HEK293 (cell line): ENCODE measurements around the gene MPHOSPH9.

Experiments used
- CTCF ChIA-PET: fragments of 350-600 bp; formaldehyde crosslinking; extraction: SDS; loops from one replicate; lab custom pipeline; 2021; ENCODE audit warnings: antibody characterized with exemption; lab: Yijun Ruan, JAX
- POLR2A ChIA-PET: fragments of 300-600 bp; formaldehyde crosslinking; extraction: SDS; loops from one replicate; lab custom pipeline; 2020; ENCODE audit warnings: antibody characterized with exemption, inconsistent platforms; lab: Yijun Ruan, JAX
- H3K27ac ChIP-seq: fragments of 200-500 bp; sonication (Bioruptor generic); 2 replicates; pipeline ENCODE4 v1.5.1; 2014; ENCODE audit warnings: low read depth, low read length, control low read depth, inconsistent platforms; ENCODE audit errors: extremely low read depth
- H3K36me3 ChIP-seq, 2 experiments: fragments of 200-500 bp in 1 of 2; sonication (Bioruptor generic) in 1 of 2; 1 replicate in 1 of 2; 2 replicates in 1 of 2; pipeline ENCODE4 v1.5.1; 2014 to 2017; ENCODE audit warnings: inconsistent platforms in 2 of 2, low read length in 2 of 2; ENCODE audit not compliant: control insufficient read depth in 2 of 2, insufficient read depth in 1 of 2
- H3K4me1 ChIP-seq: fragments of 200-500 bp; sonication (Bioruptor generic); 2 replicates; pipeline ENCODE4 v1.5.1; 2014; ENCODE audit warnings: mild to moderate bottlenecking, low read length, inconsistent platforms; ENCODE audit not compliant: control insufficient read depth, insufficient read depth
- H3K4me3 ChIP-seq: 2 replicates; pipeline ENCODE4 v1.5.1; 2011; ENCODE audit warnings: low read depth, mild to moderate bottlenecking, control low read depth, low read length, moderate library complexity
- H3K9me3 ChIP-seq: fragments of 200-500 bp; sonication (Bioruptor generic); 2 replicates; pipeline ENCODE4 v1.5.1; 2014; ENCODE audit warnings: low read depth, low read length, inconsistent platforms; ENCODE audit not compliant: control insufficient read depth, insufficient read depth
- BCL11A ChIP-seq: fragments of 450-650 bp; formaldehyde crosslinking; IDR thresholded peaks from 2 replicates; pipeline ENCODE4 v1.5.1; 2016; ENCODE audit warnings: low read depth, missing biosample characterization, missing genetic modification characterization
- CTCF ChIP-seq: fragments of 450-650 bp; formaldehyde crosslinking; IDR thresholded peaks from 2 replicates; pipeline ENCODE4 v1.5.1; 2016; ENCODE audit warnings: missing biosample characterization, missing genetic modification characterization
- GFI1B ChIP-seq: fragments of 450-650 bp; formaldehyde crosslinking; IDR thresholded peaks from 2 replicates; pipeline ENCODE4 v1.5.1; 2016; ENCODE audit warnings: missing biosample characterization, missing genetic modification characterization
- HOXC10 ChIP-seq: sonication (generic); formaldehyde crosslinking; IDR thresholded peaks from 2 replicates; pipeline ENCODE4 v1.8.1; 2023; ENCODE audit warnings: mild to moderate bottlenecking, missing genetic modification reagents
- INSM2 ChIP-seq: fragments of 450-650 bp; formaldehyde crosslinking; IDR thresholded peaks from 2 replicates; pipeline ENCODE4 v1.5.1; 2016; ENCODE audit warnings: missing biosample characterization, missing genetic modification characterization
- KLF1 ChIP-seq: fragments of 450-650 bp; formaldehyde crosslinking; IDR thresholded peaks from 2 replicates; pipeline ENCODE4 v1.5.1; 2016; ENCODE audit warnings: missing biosample characterization, missing genetic modification characterization
- MZF1 ChIP-seq: fragments of 450-650 bp; formaldehyde crosslinking; IDR thresholded peaks from 2 replicates; pipeline ENCODE4 v1.5.1; 2017; ENCODE audit warnings: missing biosample characterization, missing genetic modification characterization, borderline replicate concordance
- PATZ1 ChIP-seq: fragments of 450-650 bp; formaldehyde crosslinking; IDR thresholded peaks from 2 replicates; pipeline ENCODE4 v1.5.1; 2016; ENCODE audit warnings: missing biosample characterization, missing genetic modification characterization
- REPIN1 ChIP-seq: fragments of 450-650 bp; formaldehyde crosslinking; IDR thresholded peaks from 2 replicates; pipeline ENCODE4 v1.5.1; 2017; ENCODE audit warnings: missing biosample characterization, missing genetic modification characterization, low read depth
- YY1 ChIP-seq: fragments of 450-650 bp; formaldehyde crosslinking; IDR thresholded peaks from 2 replicates; pipeline ENCODE4 v1.5.1; 2018; ENCODE audit warnings: missing biosample characterization, missing genetic modification characterization
- YY2 ChIP-seq: fragments of 450-650 bp; formaldehyde crosslinking; IDR thresholded peaks from 2 replicates; pipeline ENCODE4 v1.5.1; 2016; ENCODE audit warnings: missing biosample characterization, missing genetic modification characterization
- ZBTB21 ChIP-seq: fragments of 450-650 bp; formaldehyde crosslinking; IDR thresholded peaks from 2 replicates; pipeline ENCODE4 v1.5.1; 2017; ENCODE audit warnings: missing biosample characterization, missing genetic modification characterization
- ZBTB8A ChIP-seq: fragments of 450-650 bp; formaldehyde crosslinking; IDR thresholded peaks from 2 replicates; pipeline ENCODE4 v1.5.1; 2016; ENCODE audit warnings: missing biosample characterization, missing genetic modification characterization
- ZNF157 ChIP-seq: fragments of 450-650 bp; formaldehyde crosslinking; IDR thresholded peaks from 2 replicates; pipeline ENCODE4 v1.5.1; 2016; ENCODE audit warnings: missing biosample characterization, missing genetic modification characterization
- ZNF16 ChIP-seq: fragments of 450-650 bp; formaldehyde crosslinking; IDR thresholded peaks from 2 replicates; pipeline ENCODE4 v1.5.1; 2016; ENCODE audit warnings: low read depth, missing biosample characterization, missing genetic modification characterization
- ZNF2 ChIP-seq: fragments of 450-650 bp; formaldehyde crosslinking; IDR thresholded peaks from 2 replicates; pipeline ENCODE4 v1.5.1; 2016; ENCODE audit warnings: missing biosample characterization, missing genetic modification characterization
- ZNF335 ChIP-seq: fragments of 450-650 bp; formaldehyde crosslinking; conservative IDR thresholded peaks from 2 replicates; pipeline ENCODE4 v1.5.1; 2016; ENCODE audit warnings: missing biosample characterization, missing genetic modification characterization
- ZNF433 ChIP-seq: fragments of 450-650 bp; formaldehyde crosslinking; IDR thresholded peaks from 2 replicates; pipeline ENCODE4 v1.5.1; 2016; ENCODE audit warnings: missing biosample characterization, missing genetic modification characterization, low read depth
- ZNF560 ChIP-seq: fragments of 450-650 bp; formaldehyde crosslinking; IDR thresholded peaks from 2 replicates; pipeline ENCODE4 v1.5.1; 2017; ENCODE audit warnings: missing biosample characterization, missing genetic modification characterization, borderline replicate concordance
- ZNF571 ChIP-seq: fragments of 450-650 bp; formaldehyde crosslinking; IDR thresholded peaks from 2 replicates; pipeline ENCODE4 v1.5.0; 2017; ENCODE audit warnings: missing biosample characterization, missing genetic modification characterization
- ZNF629 ChIP-seq: fragments of 450-650 bp; formaldehyde crosslinking; IDR thresholded peaks from 2 replicates; pipeline ENCODE4 v1.5.1; 2017; ENCODE audit warnings: missing biosample characterization, missing genetic modification characterization
- ZNF707 ChIP-seq: fragments of 450-650 bp; formaldehyde crosslinking; IDR thresholded peaks from 2 replicates; pipeline ENCODE4 v1.5.1; 2016; ENCODE audit warnings: missing biosample characterization, missing genetic modification characterization
- ZNF843 ChIP-seq: fragments of 450-650 bp; formaldehyde crosslinking; IDR thresholded peaks from 2 replicates; pipeline ENCODE4 v1.5.1; 2016; ENCODE audit warnings: missing biosample characterization, missing genetic modification characterization
- ZSCAN18 ChIP-seq: fragments of 450-650 bp; formaldehyde crosslinking; IDR thresholded peaks from 2 replicates; pipeline ENCODE4 v1.5.1; 2016; ENCODE audit warnings: missing biosample characterization, missing genetic modification characterization

The MPHOSPH9 gene

GRCh38 chr12:123232807-123233504 is at the start of gene MPHOSPH9, which contains the start of gene MTRFR (continued):
- TF ChIP-seq MZF1 (tag by site-specific recombination), result 0 out of 2 replicates have a peak, but pooled peaks have one; percentile 61
- peak; percentile 16; the same call in 1 of the 2 replicates for TF ChIP-seq ZNF335
- 0 out of 2 replicates have a peak, but pooled peaks have one; percentile 41 for TF ChIP-seq ZBTB21 (tag by site-specific recombination)
- TF ChIP-seq YY2 (tag by site-specific recombination), result peak; percentile 43; the same call in 1 of the 2 replicates
- no peak for TF ChIP-seq ZNF571
- peak; percentile 99 for TF ChIP-seq ZNF2 (tag by site-specific recombination)
- peak; percentile 95 for TF ChIP-seq INSM2 (tag by site-specific recombination)

- CTCF ChIA-PET, result interaction anchor here (0.6 to 0.9 kb wide), 2 partner anchors 44 to 778 kb away, joined by 3 read pairs; no protein-coding TSS in a partner anchor
- no peaks in the 10 kb centered on the region; a peak in 1 of 3 replicates for H3K36me3 ChIP-seq
- H3K4me1 ChIP-seq, result no peaks in the 10 kb centered on the region
- H3K9me3 ChIP-seq, result no peaks in the 10 kb centered on the region
- no peak for TF ChIP-seq ZNF16 (tag by site-specific recombination)
- no peak for TF ChIP-seq KLF1 (tag by site-specific recombination)
- no peak for TF ChIP-seq ZNF707
- no peak for TF ChIP-seq ZNF433
- no peak for TF ChIP-seq ZBTB8A (tag by site-specific recombination)
- no peak for TF ChIP-seq ZNF843
- no peak for TF ChIP-seq CTCF (tag by site-specific recombination)
- TF ChIP-seq HOXC10 (CRISPR knock-in tag), result no peak
- no peak for TF ChIP-seq ZNF629
- TF ChIP-seq ZNF560 (tag by site-specific recombination), result no peak
- TF ChIP-seq ZSCAN18 (tag by site-specific recombination), result no peak
- TF ChIP-seq ZNF335, result no peak
- no peak for TF ChIP-seq ZNF157 (tag by site-specific recombination)
- no peak for TF ChIP-seq BCL11A (tag by site-specific recombination)
- TF ChIP-seq PATZ1, result no peak
- TF ChIP-seq YY1 (tag by site-specific recombination), result no peak
- TF ChIP-seq REPIN1 (tag by site-specific recombination), result no peak
- no peak for TF ChIP-seq GFI1B (tag by site-specific recombination)
- TF ChIP-seq, all 188 proteins: peak for 0
- Histone ChIP-seq H3K4me3 (no peak overlapping the region), H3K27ac (no peak overlapping the region)
- POLR2A ChIA-PET, result interaction anchor here (0.7 kb wide), 1 partner anchor 16 kb away, joined by 5 read pairs; no protein-coding TSS in a partner anchor
Observed at GRCh38 chr12:123282111-123282510, 49.2 kb upstream of the MPHOSPH9 start.
